HFFc6 (cell line): ENCODE data around the gene MYO15B. TPM values are rescaled to one million over a fixed set of nuclear protein-coding genes. Genes with fewer than 3 reads are reported as not detected.
"Not testable (repeated sequence)": the region's sequence is repeated elsewhere in the genome, so short reads cannot be mapped to it uniquely, and the experiment has no call there.

Source experiments
- DNase-seq: peaks from one replicate; pipeline ENCODE4 v3.0.0-alpha.2; 2018
- H3K27ac Mint-ChIP-seq: 2 replicates; pipeline ENCODE4 v1.8.0; 2020; ENCODE audit warnings: mild to moderate bottlenecking, mixed read lengths
- H3K27me3 Mint-ChIP-seq: 2 replicates; pipeline ENCODE4 v1.8.0; 2021; ENCODE audit warnings: mild to moderate bottlenecking, moderate library complexity, mixed read lengths; ENCODE audit not compliant: insufficient read depth
- H3K36me3 Mint-ChIP-seq: 2 replicates; pipeline ENCODE4 v1.8.0; 2021; ENCODE audit warnings: low read depth, mixed read lengths
- H3K4me1 Mint-ChIP-seq: 2 replicates; pipeline ENCODE4 v1.8.0; 2020; ENCODE audit warnings: low read depth, mixed read lengths
- H3K4me3 Mint-ChIP-seq: 2 replicates; pipeline ENCODE4 v1.8.0; 2020; ENCODE audit warnings: mild to moderate bottlenecking, moderate library complexity, mixed read lengths
- H3K9me3 Mint-ChIP-seq: 2 replicates; pipeline ENCODE4 v1.8.0; 2020; ENCODE audit warnings: mild to moderate bottlenecking, mixed read lengths
- total RNA-seq, 6 experiments: library from RNA; stranded (reverse); fragmentation: NEBNext Ultra II Directional; extraction: Animal tissue kit (Norgen Biotek cat#: 25700); gene quantifications; 2 replicates in 1 of 6; 3 replicates in 5 of 6; pipeline ENCODE4 v1.2.3, GENCODE V29; 2021
- TF ChIP-seq, protein P1 (sequence below): fragments of 200-600 bp; sonication (generic); IDR thresholded peaks from 2 replicates; pipeline ENCODE4 v1.5.0; 2021; ENCODE audit warnings: antibody characterized with exemption, mild to moderate bottlenecking

The MYO15B gene
- total RNA-seq, 6 experiments from 2014 or later = 0.25 to 0.74 (median 0.41) TPM; not detected in 2

DNA sequence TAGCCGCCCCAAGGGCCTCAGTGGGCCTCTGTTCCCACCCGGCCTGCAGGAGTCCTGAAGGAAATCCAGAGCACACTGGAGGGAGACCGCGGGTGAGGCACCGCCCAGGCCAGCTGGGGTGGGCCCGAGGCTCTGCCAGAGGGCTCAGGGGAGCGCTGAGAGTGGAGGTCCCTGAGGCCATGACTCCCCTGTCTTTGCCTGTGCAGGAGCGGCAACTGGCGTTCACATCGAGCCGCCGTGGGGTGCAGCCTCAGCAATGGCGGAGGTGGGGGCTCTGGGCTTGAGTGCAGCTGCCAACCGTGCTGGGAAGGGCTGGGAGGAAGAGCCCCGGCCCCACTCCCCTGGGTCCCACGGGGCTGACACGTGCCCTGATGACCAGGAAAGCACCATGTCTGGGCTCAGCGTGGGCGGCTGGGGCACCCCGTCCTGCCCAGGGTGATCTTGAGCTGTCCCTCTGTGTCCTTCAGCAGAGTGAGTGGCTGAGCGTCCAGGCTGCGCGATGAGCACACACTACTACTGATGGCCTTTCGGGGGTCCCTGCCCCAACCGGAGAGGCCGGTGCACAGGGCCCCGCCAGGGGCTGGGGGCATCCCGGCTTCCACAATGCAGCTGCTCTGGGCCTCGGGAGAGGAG lies 13.1 kb upstream of the MYO15B start:
- no peaks in the 10 kb centered on the region for H3K36me3 Mint-ChIP-seq
- TF ChIP-seq, protein P1, sequence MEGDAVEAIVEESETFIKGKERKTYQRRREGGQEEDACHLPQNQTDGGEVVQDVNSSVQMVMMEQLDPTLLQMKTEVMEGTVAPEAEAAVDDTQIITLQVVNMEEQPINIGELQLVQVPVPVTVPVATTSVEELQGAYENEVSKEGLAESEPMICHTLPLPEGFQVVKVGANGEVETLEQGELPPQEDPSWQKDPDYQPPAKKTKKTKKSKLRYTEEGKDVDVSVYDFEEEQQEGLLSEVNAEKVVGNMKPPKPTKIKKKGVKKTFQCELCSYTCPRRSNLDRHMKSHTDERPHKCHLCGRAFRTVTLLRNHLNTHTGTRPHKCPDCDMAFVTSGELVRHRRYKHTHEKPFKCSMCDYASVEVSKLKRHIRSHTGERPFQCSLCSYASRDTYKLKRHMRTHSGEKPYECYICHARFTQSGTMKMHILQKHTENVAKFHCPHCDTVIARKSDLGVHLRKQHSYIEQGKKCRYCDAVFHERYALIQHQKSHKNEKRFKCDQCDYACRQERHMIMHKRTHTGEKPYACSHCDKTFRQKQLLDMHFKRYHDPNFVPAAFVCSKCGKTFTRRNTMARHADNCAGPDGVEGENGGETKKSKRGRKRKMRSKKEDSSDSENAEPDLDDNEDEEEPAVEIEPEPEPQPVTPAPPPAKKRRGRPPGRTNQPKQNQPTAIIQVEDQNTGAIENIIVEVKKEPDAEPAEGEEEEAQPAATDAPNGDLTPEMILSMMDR = no peak
- H3K27me3 Mint-ChIP-seq = peaks cover 22% of the 10 kb centered on the region
- no peak overlapping the region for H3K27ac Mint-ChIP-seq
- H3K9me3 Mint-ChIP-seq = no peaks in the 10 kb centered on the region
- no peaks in the 10 kb centered on the region for H3K4me1 Mint-ChIP-seq
- H3K4me3 Mint-ChIP-seq = no peak overlapping the region
- no peak for DNase-seq

DNA sequence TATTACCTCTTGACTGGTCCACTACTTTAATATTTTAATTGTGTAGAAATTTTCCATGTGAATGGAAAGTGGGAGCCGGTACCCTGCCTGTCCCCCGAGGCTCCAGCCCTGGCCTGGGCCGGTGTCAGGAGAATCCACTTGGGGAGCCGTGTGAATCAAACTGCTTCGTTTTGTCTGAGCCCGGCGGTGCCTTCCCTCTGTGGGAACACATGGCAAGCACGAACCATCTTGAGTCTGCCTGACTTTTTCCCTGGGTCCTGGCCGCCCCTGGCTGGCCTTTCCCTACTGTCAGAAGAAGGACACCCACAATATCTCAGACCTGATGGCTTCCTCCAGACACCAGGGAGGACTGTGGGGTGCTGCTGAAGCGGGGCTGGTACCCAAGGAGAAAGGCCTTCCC lies 12.4 kb upstream of the MYO15B start:
- TF ChIP-seq, protein P1 = no peak
- Mint-ChIP-seq H3K27me3 (peaks cover 22% of the 10 kb centered on the region), H3K36me3 (no peaks in the 10 kb centered on the region), H3K9me3 (no peaks in the 10 kb centered on the region), H3K4me3 (no peak overlapping the region), H3K27ac (no peak overlapping the region), H3K4me1 (no peaks in the 10 kb centered on the region)
- DNase-seq = no peak

GRCh38 chr17:75575728-75576127 lies 11.9 kb upstream of the MYO15B start:
- H3K4me3 Mint-ChIP-seq = no peak overlapping the region
- peaks cover 22% of the 10 kb centered on the region for H3K27me3 Mint-ChIP-seq
- no peak for DNase-seq
- no peak overlapping the region for H3K27ac Mint-ChIP-seq
- H3K9me3 Mint-ChIP-seq = peaks cover 4% of the 10 kb centered on the region
- H3K4me1 Mint-ChIP-seq = no peaks in the 10 kb centered on the region
- no peaks in the 10 kb centered on the region for H3K36me3 Mint-ChIP-seq
- TF ChIP-seq, protein P1 = no peak

GRCh38 chr17:75576661-75577060 lies 10.9 kb upstream of the MYO15B start:
- Mint-ChIP-seq H3K4me3 (no peak overlapping the region), H3K36me3 (peaks cover 6% of the 10 kb centered on the region; the same call in 1 of the 2 replicates), H3K4me1 (no peaks in the 10 kb centered on the region), H3K27ac (no peak overlapping the region), H3K27me3 (peaks cover 22% of the 10 kb centered on the region), H3K9me3 (peaks cover 12% of the 10 kb centered on the region)
- DNase-seq = no peak
- TF ChIP-seq, protein P1 = no peak

DNA sequence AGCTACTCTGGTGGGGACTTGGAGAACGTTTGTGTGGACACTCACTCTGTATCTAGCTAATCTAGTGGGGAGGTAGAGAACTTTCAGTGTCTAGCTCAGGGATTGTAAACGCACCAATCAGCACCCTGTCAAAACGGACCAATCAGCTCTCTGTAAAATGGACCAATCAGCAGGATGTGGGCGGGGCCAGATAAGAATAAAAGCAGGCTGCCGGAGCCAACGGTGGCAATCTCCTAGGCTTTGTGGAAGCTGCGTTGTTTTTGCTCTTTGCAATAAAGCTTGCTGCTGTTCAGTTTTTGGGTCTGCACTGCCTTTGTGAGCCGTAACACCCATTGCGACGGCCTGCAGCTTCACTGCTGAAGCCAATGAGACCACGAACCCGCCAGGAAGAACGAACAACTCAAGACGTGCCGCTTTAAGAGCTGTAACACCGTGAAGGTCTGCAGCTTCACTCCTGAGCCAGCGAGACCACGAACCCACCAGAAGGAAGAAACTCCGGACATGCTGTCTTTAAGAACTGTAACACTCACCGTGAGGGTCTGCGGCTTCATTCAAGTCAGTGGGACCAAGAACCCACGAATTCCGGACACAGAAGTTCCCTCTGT lies 6.4 kb upstream of the MYO15B start:
- Mint-ChIP-seq H3K9me3 (peaks cover 12% of the 10 kb centered on the region), H3K27me3 (peaks cover 35% of the 10 kb centered on the region)
- H3K4me3 Mint-ChIP-seq, H3K4me1 Mint-ChIP-seq, H3K27ac Mint-ChIP-seq, H3K36me3 Mint-ChIP-seq, DNase-seq: not testable (repeated sequence)

- not testable (repeated sequence) for H3K4me1 Mint-ChIP-seq, H3K4me3 Mint-ChIP-seq, H3K27ac Mint-ChIP-seq, H3K36me3 Mint-ChIP-seq, DNase-seq
- Mint-ChIP-seq H3K27me3 (peaks cover 35% of the 10 kb centered on the region), H3K9me3 (peaks cover 12% of the 10 kb centered on the region)
These were observed 4.4 kb upstream of the MYO15B start for GRCh38 chr17:75583197-75583596.
